NCI-H2029 treated with DMSO at 0.1 percent for 48 hours (cell line): ENCODE data around the gene ARMC10.
A peak's percentile ranks its signal among the peaks of the same experiment; 100 is the strongest.
"Not testable (repeated sequence)": the region's sequence is repeated elsewhere in the genome, so short reads cannot be mapped to it uniquely, and the experiment has no call there.

ENCODE experiments used
- DNase-seq: peaks from one replicate; lab custom pipeline; 2025; lab: John Stamatoyannopoulos, UW

Gene ARMC10

GRCh38 chr7:103124429-103124979 is 49.6 kb downstream of the ARMC10 start:
- no peak for DNase-seq

- DNase-seq, result no peak
These were observed 52.1 kb downstream of the ARMC10 start for GRCh38 chr7:103127006-103127405.

- no peak for DNase-seq
These were observed 55.0 kb downstream of the ARMC10 start for GRCh38 chr7:103129702-103130549.

- DNase-seq, result no peak
These were observed 56.1 kb downstream of the ARMC10 start for GRCh38 chr7:103130901-103131624.

GRCh38 chr7:103132995-103133688 is 58.2 kb downstream of the ARMC10 start:
- DNase-seq, result peak; percentile 31

- DNase-seq, result no peak
These were observed 60.1 kb downstream of the ARMC10 start for GRCh38 chr7:103134836-103135554.

GRCh38 chr7:103140061-103140460 is 65.1 kb downstream of the ARMC10 start:
- no peak for DNase-seq

GRCh38 chr7:103140685-103141084 is 65.7 kb downstream of the ARMC10 start:
- DNase-seq, result no peak

GRCh38 chr7:103141753-103142404 is 66.9 kb downstream of the ARMC10 start:
- no peak for DNase-seq

GRCh38 chr7:103142494-103142893 is 67.6 kb downstream of the ARMC10 start:
- no peak for DNase-seq

GRCh38 chr7:103143868-103144267 is 68.9 kb downstream of the ARMC10 start:
- no peak for DNase-seq

GRCh38 chr7:103144754-103145153 is 69.8 kb downstream of the ARMC10 start:
- DNase-seq, result not testable (repeated sequence)

- no peak for DNase-seq
These were observed 73.4 kb downstream of the ARMC10 start for GRCh38 chr7:103148131-103148993.
